Heart left ventricle (tissue), 16 donors: ENCODE data around the gene MYO5B. TPM values are rescaled to one million over a fixed set of nuclear protein-coding genes. Genes with fewer than 3 reads are reported as not detected.
"Not testable (repeated sequence)": the region's sequence is repeated elsewhere in the genome, so short reads cannot be mapped to it uniquely, and the experiment has no call there.

ENCODE experiments used
- ATAC-seq, 4 donors: fragments of 200-7000 bp; cut with Tn5 transposase; one replicate each; pipeline ENCODE4 v1.9.1; 2020 to 2022; ENCODE audit warnings: moderate library complexity in 4 of 4, mild to moderate bottlenecking in 3 of 4, moderate number of reproducible peaks in 1 of 4
- DNase-seq, 5 donors: peaks; one replicate each; pipeline ENCODE4 v3.0.0-alpha.2; 2020
- H3K27ac ChIP-seq, 12 donors: fragments of 200-600 bp; sonication (generic) in 4 of 12; one replicate each; pipeline versions ENCODE4 v1.5.0 to v1.8.0; 2016 to 2022; ENCODE audit warnings: mild to moderate bottlenecking in 2 of 12
- H3K27me3 ChIP-seq, 9 donors: fragments of 200-600 bp; sonication (generic) in 2 of 9; one replicate each; pipeline versions ENCODE4 v1.5.1 to v1.8.0; 2016 to 2022; ENCODE audit warnings: mild to moderate bottlenecking in 3 of 9
- H3K36me3 ChIP-seq, 9 donors: fragments of 200-600 bp; sonication (generic) in 2 of 9; one replicate each; pipeline versions ENCODE4 v1.5.0 to v1.8.0; 2018 to 2022; ENCODE audit warnings: mild to moderate bottlenecking in 2 of 9
- H3K4me1 ChIP-seq, 12 donors: fragments of 200-600 bp; sonication (generic) in 4 of 12; one replicate each; pipeline versions ENCODE4 v1.5.0 to v1.8.0; 2016 to 2022; ENCODE audit warnings: mild to moderate bottlenecking in 3 of 12
- H3K4me3 ChIP-seq, 12 donors: fragments of 200-600 bp; sonication (generic) in 4 of 12; one replicate each; pipeline versions ENCODE4 v1.5.0 to v1.8.0; 2017 to 2022; ENCODE audit warnings: mild to moderate bottlenecking in 9 of 12, moderate library complexity in 4 of 12
- H3K9me3 ChIP-seq, 12 donors: fragments of 200-600 bp; sonication (generic) in 4 of 12; one replicate each; pipeline versions ENCODE4 v1.5.0 to v1.8.0; 2016 to 2022; ENCODE audit warnings: mild to moderate bottlenecking in 1 of 12
- CTCF ChIP-seq, 12 donors: fragments of 200-600 bp; sonication (generic) in 4 of 12; IDR thresholded peaks; one replicate each; pipeline versions ENCODE4 v1.5.0 to v1.8.0; 2018 to 2022; ENCODE audit warnings: antibody characterized with exemption in 12 of 12, mild to moderate bottlenecking in 5 of 12
- POLR2A ChIP-seq, 2 donors: fragments of 450-650 bp; IDR thresholded peaks; one replicate each; pipeline ENCODE4 v1.6.1; 2017; ENCODE audit warnings: antibody characterized with exemption in 2 of 2, mild to moderate bottlenecking in 2 of 2, moderate library complexity in 2 of 2
- WGBS, 4 donors: extraction: QIAGEN DNeasy Blood & Tissue Kit in 2 of 4; methylation state at CpG; one replicate each; pipeline versions ENCODE4 v1.1.5 to v1.1.7; 2013 to 2018; 5-methylcytosine and 5-hydroxymethylcytosine counted together
- intact Hi-C, 10 donors: fragments of 100-400 bp; cut with DNase I; formaldehyde crosslinking; loops; one replicate each; pipeline versions ENCODE4 v1.11.1 to v1.14.2; 2022
- polyA plus RNA-seq, 2 donors: library from polyadenylated mRNA; stranded (reverse); fragments of 200-250 nt; gene quantifications; one replicate each; pipeline ENCODE4 v1.2.3, GENCODE V29; 2013
- total RNA-seq, 9 donors: library from RNA; depleted of rRNA in 2 of 9; stranded (reverse); fragments of >200 nt in 2 of 9; fragmentation: NEBNext Ultra II Directional in 3 of 9; extraction: Animal tissue kit (Norgen Biotek cat#: 25700) in 3 of 9; gene quantifications; one replicate each; pipeline versions ENCODE4 v1.1.0 to v1.2.4, GENCODE V29; 2016 to 2023
- donor health status: ischemic (EF 13 %, LVEDD 7.1; RV severe dilation, severe dysfunction).
- donor health status: healthy with polysubstance abuse.
- donor health status: DM: no; HTN: yes; CAD: no.
- donor health status: DM: no; HTN: no; CAD: no.
- donor health status: ischemic (EF 25% LVEDD 6.9; RV normal size, moderate dysfunction).
- donor health status: ischemic (EF 25% LVEDD 5.7; RV mildly dilated, moderate dysfunction).
- donor health status: healthy.
- donor health status: DM: yes; HTN: yes; CAD: no.
- donor health status: ischemic (EF 35%, LVEDD 5.7; RV mildly dilated, moderate dysfunction).
- donor health status: nonischemic (EF 11% LVEDD 7.7; RV severe dilation, severe dysfunction).
- donor health status: DM: yes; HTN: yes; CAD: no.
- donor health status: PGD.
- donor health status: ischemic (EF 29% LVEDD 5.4; RV normal size, mild dysfunction).
- donor health status: nonischemic (EF 23%, LVEDD 6.1; RV moderate dilation, normal function).

MYO5B gene
- total and polyA plus RNA-seq, 11 donors = 0.51 to 5.9 (median 1.4) TPM

GRCh38 chr18:50231621-50232020 lies 36.7 kb upstream of the MYO5B start:
- DNase-seq (no peak), ATAC-seq (no peak)
- intact Hi-C loops = no loop called here
- Histone ChIP-seq H3K27me3 (no peaks in the 10 kb centered on the region), H3K27ac (no peak overlapping the region), H3K4me3 (no peak overlapping the region), H3K4me1 (no peaks in the 10 kb centered on the region), H3K36me3 (no peaks in the 10 kb centered on the region), H3K9me3 (no peaks in the 10 kb centered on the region)
- TF ChIP-seq POLR2A (IDR thresholded peaks at IDR 0.05) (no peak), CTCF (IDR thresholded peaks at IDR 0.05) (no peak)
- 55 to 74% (median 65%) methylated on average over 4 of the region's 4 CpGs for WGBS, 4 donors

- not testable (repeated sequence) for H3K27ac ChIP-seq, DNase-seq, ATAC-seq, H3K36me3 ChIP-seq, H3K4me1 ChIP-seq, H3K27me3 ChIP-seq, H3K4me3 ChIP-seq
- 71 to 95% (median 82%) methylated on average over 4 of the region's 4 CpGs for WGBS, 4 donors
- H3K9me3 ChIP-seq = peaks cover 0 to 27% (median 5%) of the 10 kb centered on the region in 12 donors
- intact Hi-C loops = loop anchor here in 1 of 10 donors (10.0 kb wide), 1 partner anchor 135 kb away; no protein-coding TSS in a partner anchor
Measured at GRCh38 chr18:50220249-50220648, 25.3 kb upstream of the MYO5B start.

- H3K4me1 ChIP-seq = peaks cover 0 to 5% (median 0%) of the 10 kb centered on the region in 12 donors
- H3K27me3 ChIP-seq = peaks cover 0 to 5% (median 0%) of the 10 kb centered on the region in 9 donors
- no peak overlapping the region for H3K4me3 ChIP-seq
- no peak overlapping the region for H3K27ac ChIP-seq
- no peaks in the 10 kb centered on the region for H3K36me3 ChIP-seq
- ATAC-seq = peak in 2 of 4 donors; percentile 34 to 46
- intact Hi-C loops = loop anchor here in 8 of 10 donors (2.0 to 10.0 kb wide), 6 partner anchors 136 to 214 kb away; no protein-coding TSS in a partner anchor
- peak in 9 of 12 donors; percentile 10 to 45 (median 30) for TF ChIP-seq CTCF (IDR thresholded peaks at IDR 0.05)
- TF ChIP-seq POLR2A (IDR thresholded peaks at IDR 0.05) = no peak
- H3K9me3 ChIP-seq = peaks cover 0 to 27% (median 4%) of the 10 kb centered on the region in 12 donors
- WGBS, 4 donors = 53 to 56% (median 54%) methylated on average over 6 to 7 of the region's 7 CpGs
- DNase-seq = no peak
Measured at GRCh38 chr18:50218432-50219197, 23.7 kb upstream of the MYO5B start.

- DNase-seq (no peak), ATAC-seq (no peak)
- intact Hi-C loops = loop anchor here in 3 of 10 donors (10.0 kb wide), 2 partner anchors 195 to 265 kb away; no protein-coding TSS in a partner anchor
- no peak for TF ChIP-seq POLR2A (IDR thresholded peaks at IDR 0.05)
- TF ChIP-seq CTCF (IDR thresholded peaks at IDR 0.05) = no peak
- no peaks in the 10 kb centered on the region for H3K9me3 ChIP-seq
- no peak overlapping the region for H3K27ac ChIP-seq
- no peaks in the 10 kb centered on the region for H3K4me1 ChIP-seq
- H3K36me3 ChIP-seq = no peaks in the 10 kb centered on the region
- peaks cover 0 to 12% (median 0%) of the 10 kb centered on the region in 9 donors for H3K27me3 ChIP-seq
- H3K4me3 ChIP-seq = no peak overlapping the region
- 87 to 93% (median 90%) methylated on average over 4 of the region's 4 CpGs for WGBS, 4 donors
Measured at GRCh38 chr18:50209311-50209710, 14.4 kb upstream of the MYO5B start.
